ENCODE results near the gene RBSN.

Gene RBSN

GRCh38 chr3:15029625-15030024, 69.3 kb downstream of the RBSN start:
- no peak overlapping the region for H3K4me2 ChIP-seq
- H3K27me3 ChIP-seq = no peaks in the 10 kb centered on the region
- H3K36me3 ChIP-seq = peaks cover 98 to 100% (median 100%) of the 10 kb centered on the region in 11 experiments
- no peaks in the 10 kb centered on the region; a peak in 1 of 20 replicates for H3K4me1 ChIP-seq
- no peak overlapping the region for H3K27ac ChIP-seq
- peaks cover 0 to 24% (median 0%) of the 10 kb centered on the region in 11 experiments; a peak in 3 of 22 replicates for H4K20me1 ChIP-seq
- no peak for TF ChIP-seq Cebpa-rat (IDR thresholded peaks at IDR 0.05)
- H3K9ac ChIP-seq = no peak overlapping the region
- no peak overlapping the region for H3K4me3 ChIP-seq
- H3K9me3 ChIP-seq (replicated peaks in 1 of 11) = no peaks in the 10 kb centered on the region

DNA sequence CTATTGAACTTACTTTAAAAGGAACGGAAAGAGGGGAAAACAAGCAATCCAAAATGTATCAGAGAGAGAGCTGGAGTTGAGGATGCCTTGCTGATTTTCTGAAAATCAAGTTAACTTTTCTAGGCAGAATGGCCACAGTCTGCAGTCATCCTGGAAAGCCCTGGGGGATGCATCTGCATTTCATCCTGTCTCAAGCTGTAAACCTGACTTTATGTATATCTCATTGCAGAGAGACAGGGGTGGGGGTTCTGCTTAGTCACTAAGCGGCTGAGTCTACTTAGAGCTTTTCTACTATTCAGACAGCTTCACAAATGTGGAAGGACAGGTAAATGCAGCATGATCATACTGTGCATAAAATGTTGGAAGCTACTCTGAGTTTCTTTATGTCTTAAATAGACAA, 75.2 kb downstream of the RBSN start:
- no peak for TF ChIP-seq Cebpa-rat (IDR thresholded peaks at IDR 0.05)
- H3K27ac ChIP-seq = no peak overlapping the region
- H4K20me1 ChIP-seq = peaks cover 0 to 15% (median 4%) of the 10 kb centered on the region in 11 experiments; a peak in 6 of 22 replicates
- H3K4me1 ChIP-seq = no peaks in the 10 kb centered on the region; a peak in 1 of 20 replicates
- no peak overlapping the region for H3K4me2 ChIP-seq
- no peak overlapping the region for H3K9ac ChIP-seq
- H3K4me3 ChIP-seq = no peak overlapping the region
- no peaks in the 10 kb centered on the region for H3K27me3 ChIP-seq
- H3K9me3 ChIP-seq (replicated peaks in 1 of 11) = no peaks in the 10 kb centered on the region
- H3K36me3 ChIP-seq = peaks cover 98 to 100% (median 100%) of the 10 kb centered on the region in 11 experiments

DNA sequence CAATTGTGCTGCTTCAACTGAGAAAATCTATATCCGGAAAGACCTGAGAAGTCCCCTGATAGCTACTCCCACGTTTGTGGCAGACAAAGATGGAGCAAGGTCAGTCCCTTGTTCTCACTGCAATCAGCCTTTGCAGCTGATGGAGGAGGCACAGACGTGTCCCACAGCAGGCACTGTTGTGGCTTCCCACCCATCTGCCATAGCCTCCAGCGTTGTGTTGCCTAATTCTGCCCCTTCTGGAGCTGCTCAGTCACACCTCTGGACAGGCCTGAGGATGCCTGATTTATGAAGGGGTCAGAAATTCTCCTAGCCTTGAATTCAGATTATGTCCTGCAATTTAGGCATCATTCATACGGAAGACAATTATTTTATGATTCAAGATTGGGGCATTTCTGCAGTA, 75.7 kb downstream of the RBSN start:
- no peaks in the 10 kb centered on the region for H3K27me3 ChIP-seq
- H3K4me3 ChIP-seq = no peak overlapping the region
- H4K20me1 ChIP-seq = peaks cover 0 to 15% (median 4%) of the 10 kb centered on the region in 11 experiments; a peak in 6 of 22 replicates
- H3K9ac ChIP-seq = no peak overlapping the region
- TF ChIP-seq Cebpa-rat (IDR thresholded peaks at IDR 0.05) = no peak
- H3K9me3 ChIP-seq (replicated peaks in 1 of 11) = no peaks in the 10 kb centered on the region
- no peak overlapping the region for H3K27ac ChIP-seq
- no peaks in the 10 kb centered on the region; a peak in 1 of 20 replicates for H3K4me1 ChIP-seq
- H3K36me3 ChIP-seq = peaks cover 98 to 100% (median 100%) of the 10 kb centered on the region in 11 experiments
- no peak overlapping the region for H3K4me2 ChIP-seq
